ENCODE measurements around the gene ESPN. TPM values are rescaled to one million over a fixed set of nuclear protein-coding genes. Genes with fewer than 3 reads are reported as not detected.
"Not testable (repeated sequence)": the region's sequence is repeated elsewhere in the genome, so short reads cannot be mapped to it uniquely, and the experiment has no call there.

The ESPN gene
- total RNA-seq, 1 experiment from 2014 or later, result 53.1 TPM

DNA sequence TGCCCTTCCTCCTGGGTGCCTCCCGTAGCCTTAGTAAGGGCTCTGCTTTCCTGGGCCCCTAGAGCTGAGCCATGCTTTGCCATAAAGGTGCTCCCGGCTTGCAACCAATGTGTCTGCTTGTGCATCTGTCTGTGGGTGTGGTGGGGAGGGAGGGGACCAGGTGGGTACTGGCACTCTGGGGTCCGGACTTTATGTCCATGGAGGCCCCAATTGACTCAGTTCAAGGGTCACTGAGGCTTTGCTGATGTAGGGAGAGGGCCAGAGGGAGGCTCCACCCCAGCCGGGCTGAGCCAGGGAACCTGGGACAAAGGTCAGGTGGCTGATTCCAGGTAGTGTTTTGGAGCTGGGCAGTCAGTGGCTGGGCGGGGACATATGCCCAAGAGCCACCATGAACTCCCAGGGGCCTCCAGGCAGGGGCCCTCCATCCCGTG is 26.4 kb downstream of the ESPN start:
- no peak overlapping the region for H4K91ac ChIP-seq (ENCODE audit: insufficient read length, low read depth, low read length)
- no peaks in the 10 kb centered on the region for H3K79me2 ChIP-seq (ENCODE audit: insufficient read depth, low read length)
- no peak overlapping the region for H4K5ac ChIP-seq (ENCODE audit: insufficient read length, low read depth, low read length)
- H2AK5ac ChIP-seq (ENCODE audit: insufficient read length, low read length), result no peak overlapping the region
- no peak overlapping the region for H2BK120ac ChIP-seq (ENCODE audit: low read depth, low read length, poor library complexity, severe bottlenecking)
- H3K4me1 Mint-ChIP-seq, result peaks cover 14 to 31% of the 10 kb centered on the region in 2 experiments
- no peak overlapping the region; a peak in 2 of 5 replicates for H3K4me3 Mint-ChIP-seq
- H2BK12ac ChIP-seq (ENCODE audit: insufficient read length, low read depth, low read length), result no peak overlapping the region
- H3K18ac ChIP-seq (ENCODE audit: insufficient read length, low read depth, low read length), result no peak overlapping the region
- H3K27me3 ChIP-seq (ENCODE audit: insufficient read depth, low read length), result no peaks in the 10 kb centered on the region
- no peak overlapping the region for H3K14ac ChIP-seq (ENCODE audit: insufficient read depth, low read length)
- H3K4ac ChIP-seq (ENCODE audit: low read depth, low read length), result no peak overlapping the region
- H3K79me1 ChIP-seq (ENCODE audit: insufficient read depth, low read depth, low read length, poor library complexity, severe bottlenecking), result no peaks in the 10 kb centered on the region
- H2BK5ac ChIP-seq (ENCODE audit: insufficient read length, low read length), result no peak overlapping the region
- no peaks in the 10 kb centered on the region; the same call in 1 of the 2 replicates for H3K27me3 Mint-ChIP-seq (ENCODE audit: low read depth)
- no peak overlapping the region for H2BK15ac ChIP-seq (ENCODE audit: low read depth, low read length)
- no peak overlapping the region for H3K9ac ChIP-seq (ENCODE audit: extremely low read depth, insufficient read length, low read length)
- H4K8ac ChIP-seq (replicated peaks; ENCODE audit: insufficient read length, low read depth, low read length), result no peak overlapping the region
- H3T11ph ChIP-seq (ENCODE audit: low read length), result no peak overlapping the region
- no peak overlapping the region for H3K23ac ChIP-seq (ENCODE audit: insufficient read length, low read depth, low read length)
- no CpG with 5 or more reads among the region's 6 CpGs for WGBS (ENCODE audit: extremely low coverage, insufficient read length, low lambda C conversion rate)
- peaks cover 2% of the 10 kb centered on the region for H3K23me2 ChIP-seq (ENCODE audit: insufficient read length, low read depth, low read length, poor library complexity, severe bottlenecking)
- no peak overlapping the region for H2BK20ac ChIP-seq (ENCODE audit: low read depth, low read length, poor library complexity, severe bottlenecking)
- no peak overlapping the region for H3K4me2 ChIP-seq (ENCODE audit: insufficient read depth, insufficient read length, low read length)
- DNase-seq, result no peak
- no peaks in the 10 kb centered on the region for H3K9me3 ChIP-seq (ENCODE audit: control insufficient read depth, low read depth, low read length)
- H2AFZ ChIP-seq (ENCODE audit: low read length), result no peak overlapping the region
- no peaks in the 10 kb centered on the region for H4K20me1 ChIP-seq (ENCODE audit: control insufficient read depth, insufficient read depth, insufficient read length)
- TF ChIP-seq, protein P1, sequence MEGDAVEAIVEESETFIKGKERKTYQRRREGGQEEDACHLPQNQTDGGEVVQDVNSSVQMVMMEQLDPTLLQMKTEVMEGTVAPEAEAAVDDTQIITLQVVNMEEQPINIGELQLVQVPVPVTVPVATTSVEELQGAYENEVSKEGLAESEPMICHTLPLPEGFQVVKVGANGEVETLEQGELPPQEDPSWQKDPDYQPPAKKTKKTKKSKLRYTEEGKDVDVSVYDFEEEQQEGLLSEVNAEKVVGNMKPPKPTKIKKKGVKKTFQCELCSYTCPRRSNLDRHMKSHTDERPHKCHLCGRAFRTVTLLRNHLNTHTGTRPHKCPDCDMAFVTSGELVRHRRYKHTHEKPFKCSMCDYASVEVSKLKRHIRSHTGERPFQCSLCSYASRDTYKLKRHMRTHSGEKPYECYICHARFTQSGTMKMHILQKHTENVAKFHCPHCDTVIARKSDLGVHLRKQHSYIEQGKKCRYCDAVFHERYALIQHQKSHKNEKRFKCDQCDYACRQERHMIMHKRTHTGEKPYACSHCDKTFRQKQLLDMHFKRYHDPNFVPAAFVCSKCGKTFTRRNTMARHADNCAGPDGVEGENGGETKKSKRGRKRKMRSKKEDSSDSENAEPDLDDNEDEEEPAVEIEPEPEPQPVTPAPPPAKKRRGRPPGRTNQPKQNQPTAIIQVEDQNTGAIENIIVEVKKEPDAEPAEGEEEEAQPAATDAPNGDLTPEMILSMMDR (conservative IDR thresholded peaks at IDR 0.05), result no peak
- H3K4me1 ChIP-seq (ENCODE audit: insufficient read depth, low read length), result no peaks in the 10 kb centered on the region; the same call in 1 of the 2 replicates
- no peak overlapping the region for H3K27ac ChIP-seq (ENCODE audit: insufficient read length, low read depth, low read length)
- H3K36me3 Mint-ChIP-seq (ENCODE audit: insufficient read depth in 1 of 3, low read depth in 3 of 3), result peaks cover 0 to 6% (median under 1%) of the 10 kb centered on the region in 3 experiments; a peak in 4 of 7 replicates
- H3K56ac ChIP-seq (ENCODE audit: insufficient read length, low read depth, low read length), result no peak overlapping the region
- H3K27ac Mint-ChIP-seq, result no peak overlapping the region
- H3K9me3 Mint-ChIP-seq, result no peaks in the 10 kb centered on the region

DNA sequence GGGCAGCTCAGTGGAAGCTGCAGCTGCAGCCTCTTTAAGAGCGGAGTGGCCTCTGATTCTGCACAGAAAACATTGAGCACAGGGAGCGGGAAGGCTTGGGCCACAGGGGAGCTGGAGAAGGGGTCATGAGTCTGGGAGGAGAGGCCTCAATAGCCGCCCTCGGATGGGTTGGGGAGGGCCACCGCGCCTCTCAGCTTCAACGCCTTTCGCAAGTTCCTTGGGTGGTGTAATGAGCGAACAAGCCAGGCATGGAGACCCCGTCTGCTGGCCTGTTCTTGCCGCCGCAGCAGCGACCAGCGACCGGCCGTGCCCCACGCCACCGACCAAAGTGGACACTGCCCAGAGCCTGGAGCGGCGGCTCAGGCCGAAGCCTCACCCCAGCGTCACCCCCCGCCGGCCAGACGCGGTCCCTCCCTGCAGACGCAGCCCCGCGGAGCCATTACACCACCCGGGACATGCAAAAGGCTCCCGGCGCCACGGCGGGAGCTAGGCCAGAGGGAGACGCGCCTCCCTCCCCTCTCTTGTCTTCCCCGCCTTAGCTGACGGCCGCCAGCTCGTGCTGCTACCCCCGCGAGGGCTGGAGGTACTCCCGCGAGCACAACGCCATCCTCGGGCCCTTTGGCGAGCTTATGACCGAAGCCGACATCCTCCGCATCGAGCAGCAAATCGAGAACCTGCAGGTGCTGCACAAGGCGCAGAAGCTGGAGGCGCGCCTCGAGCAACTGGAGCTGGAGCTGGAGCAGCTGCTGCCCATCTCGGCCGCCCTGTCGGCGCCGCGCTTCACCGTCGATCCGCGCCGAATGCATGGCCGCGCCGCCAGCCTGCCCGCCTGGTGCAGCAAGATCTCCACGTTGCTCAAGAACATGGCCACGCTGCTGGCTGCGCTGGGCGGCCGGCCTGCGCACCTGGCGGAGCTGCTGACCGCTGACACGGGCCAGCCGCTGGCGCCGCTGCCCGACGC is 29.6 kb downstream of the ESPN start:
- H3K36me3 Mint-ChIP-seq (ENCODE audit: insufficient read depth in 1 of 3, low read depth in 3 of 3); H2AFZ ChIP-seq (ENCODE audit: low read length); H3K4me2 ChIP-seq (ENCODE audit: insufficient read depth, insufficient read length, low read length); H3K27ac ChIP-seq (ENCODE audit: insufficient read length, low read depth, low read length); H2BK12ac ChIP-seq (ENCODE audit: insufficient read length, low read depth, low read length); H3K79me1 ChIP-seq (ENCODE audit: insufficient read depth, low read depth, low read length, poor library complexity, severe bottlenecking); H3K4me3 Mint-ChIP-seq; H3K23ac ChIP-seq (ENCODE audit: insufficient read length, low read depth, low read length); H3K27me3 Mint-ChIP-seq (ENCODE audit: low read depth); H2BK120ac ChIP-seq (ENCODE audit: low read depth, low read length, poor library complexity, severe bottlenecking); H3K56ac ChIP-seq (ENCODE audit: insufficient read length, low read depth, low read length); H2BK15ac ChIP-seq (ENCODE audit: low read depth, low read length); H2BK20ac ChIP-seq (ENCODE audit: low read depth, low read length, poor library complexity, severe bottlenecking); H3T11ph ChIP-seq (ENCODE audit: low read length); H4K91ac ChIP-seq (ENCODE audit: insufficient read length, low read depth, low read length); H3K4me1 ChIP-seq (ENCODE audit: insufficient read depth, low read length); H3K23me2 ChIP-seq (ENCODE audit: insufficient read length, low read depth, low read length, poor library complexity, severe bottlenecking); H3K9ac ChIP-seq (ENCODE audit: extremely low read depth, insufficient read length, low read length); H2BK5ac ChIP-seq (ENCODE audit: insufficient read length, low read length); H2AK5ac ChIP-seq (ENCODE audit: insufficient read length, low read length); H4K20me1 ChIP-seq (ENCODE audit: control insufficient read depth, insufficient read depth, insufficient read length); H3K27me3 ChIP-seq (ENCODE audit: insufficient read depth, low read length); H4K5ac ChIP-seq (ENCODE audit: insufficient read length, low read depth, low read length); H3K79me2 ChIP-seq (ENCODE audit: insufficient read depth, low read length); H3K14ac ChIP-seq (ENCODE audit: insufficient read depth, low read length); H3K4ac ChIP-seq (ENCODE audit: low read depth, low read length); H3K9me3 Mint-ChIP-seq; H4K8ac ChIP-seq (replicated peaks; ENCODE audit: insufficient read length, low read depth, low read length); H3K9me3 ChIP-seq (ENCODE audit: control insufficient read depth, low read depth, low read length); H3K18ac ChIP-seq (ENCODE audit: insufficient read length, low read depth, low read length): not testable (repeated sequence)
- WGBS (ENCODE audit: extremely low coverage, insufficient read length, low lambda C conversion rate), result no CpG with 5 or more reads among the region's 85 CpGs
- Mint-ChIP-seq H3K4me1 (peaks cover 7 to 23% of the 10 kb centered on the region in 2 experiments), H3K27ac (peak overlapping the region in 1 of 3 experiments; percentile 32; a peak in 1 of 7 replicates)
- peak; percentile 64 for DNase-seq
